Uterus (tissue), 4 donors: ENCODE measurements around the gene ZBP1. TPM values are rescaled to one million over a fixed set of nuclear protein-coding genes. Genes with fewer than 3 reads are reported as not detected.

Experiments used
- DNase-seq, 2 donors: peaks; one replicate each; pipeline ENCODE4 v3.0.0-alpha.2; 2019 to 2020
- H3K27ac ChIP-seq, 2 donors: fragments of 200-600 bp; sonication (generic); 1 replicate in 1 of 2; 2 replicates in 1 of 2; pipeline ENCODE4 v1.5.1; 2016 to 2018
- H3K27me3 ChIP-seq, 2 donors: fragments of 200-600 bp; sonication (generic); one replicate each; pipeline ENCODE4 v1.5.1; 2018 to 2019; ENCODE audit warnings: control low read depth in 1 of 2
- H3K36me3 ChIP-seq, 2 donors: fragments of 200-600 bp; sonication (generic); one replicate each; pipeline ENCODE4 v1.5.1; 2019; ENCODE audit warnings: control low read depth in 1 of 2
- H3K4me1 ChIP-seq, 2 donors: fragments of 200-600 bp; sonication (generic); one replicate each; pipeline ENCODE4 v1.5.1; 2018 to 2019; ENCODE audit warnings: control low read depth in 1 of 2
- H3K4me3 ChIP-seq, 2 donors: fragments of 200-600 bp; sonication (generic); 1 replicate in 1 of 2; 2 replicates in 1 of 2; pipeline ENCODE4 v1.5.1; 2018 to 2019; ENCODE audit warnings: mild to moderate bottlenecking in 1 of 2
- H3K9me3 ChIP-seq, 2 donors: fragments of 200-600 bp; sonication (generic); one replicate each; pipeline ENCODE4 v1.5.1; 2019; ENCODE audit warnings: control low read depth in 1 of 2
- POLR2A ChIP-seq, 2 donors: fragments of 450-650 bp; IDR thresholded peaks; one replicate each; pipeline ENCODE4 v1.6.1; 2016; ENCODE audit warnings: antibody characterized with exemption in 2 of 2, mild to moderate bottlenecking in 1 of 2, moderate library complexity in 1 of 2
- intact Hi-C: fragments of 100-400 bp; cut with DNase I; formaldehyde crosslinking; loops from one replicate; pipeline ENCODE4 v1.15.1; 2023; ENCODE audit warnings: low total_unique reads
- total RNA-seq, 4 donors: library from RNA; depleted of rRNA in 3 of 4; stranded (reverse); fragments of >200 nt in 3 of 4; gene quantifications; one replicate each; pipeline versions ENCODE4 v1.1.0 to v1.2.4, GENCODE V29; 2014 to 2023
- TF ChIP-seq, protein P1 (sequence below), 4 experiments: fragments of 200-600 bp in 2 of 4; fragments of 450-650 bp in 2 of 4; sonication (generic) in 2 of 4; IDR thresholded peaks; one replicate each; pipeline ENCODE4 v1.5.1; 2016 to 2019; ENCODE audit warnings: antibody characterized with exemption in 4 of 4, mild to moderate bottlenecking in 2 of 4, moderate library complexity in 1 of 4
- donor health status: DM: yes; HTN: yes; CAD: no.

ZBP1 gene
- total RNA-seq, 4 donors from 2014 or later = 0.46 TPM; not detected in 3

DNA sequence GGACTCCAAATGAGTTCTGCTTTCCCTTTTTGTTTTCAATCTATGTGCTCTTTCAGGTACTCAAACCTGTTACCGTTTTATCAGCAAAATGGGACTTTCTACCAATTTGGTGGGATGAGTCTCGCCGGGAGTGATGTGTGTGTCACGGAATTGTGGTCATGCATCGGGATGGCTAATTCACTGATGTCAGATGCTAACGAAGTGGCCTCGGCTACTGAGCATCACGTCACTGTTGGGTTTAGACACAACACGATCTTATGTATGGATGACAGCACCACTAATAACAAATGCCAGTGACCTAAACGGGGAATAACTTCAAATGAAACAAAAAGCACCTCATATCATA lies 61.0 kb downstream of the ZBP1 start:
- Histone ChIP-seq H3K4me3 (no peak overlapping the region), H3K36me3 (no peaks in the 10 kb centered on the region), H3K27ac (no peak overlapping the region), H3K9me3 (no peaks in the 10 kb centered on the region), H3K27me3 (no peaks in the 10 kb centered on the region), H3K4me1 (peaks cover 0 to 3% of the 10 kb centered on the region in 2 donors)
- no peak for DNase-seq
- intact Hi-C loops = no loop called here
- no peak for TF ChIP-seq POLR2A (IDR thresholded peaks at IDR 0.05)
- TF ChIP-seq, protein P1, sequence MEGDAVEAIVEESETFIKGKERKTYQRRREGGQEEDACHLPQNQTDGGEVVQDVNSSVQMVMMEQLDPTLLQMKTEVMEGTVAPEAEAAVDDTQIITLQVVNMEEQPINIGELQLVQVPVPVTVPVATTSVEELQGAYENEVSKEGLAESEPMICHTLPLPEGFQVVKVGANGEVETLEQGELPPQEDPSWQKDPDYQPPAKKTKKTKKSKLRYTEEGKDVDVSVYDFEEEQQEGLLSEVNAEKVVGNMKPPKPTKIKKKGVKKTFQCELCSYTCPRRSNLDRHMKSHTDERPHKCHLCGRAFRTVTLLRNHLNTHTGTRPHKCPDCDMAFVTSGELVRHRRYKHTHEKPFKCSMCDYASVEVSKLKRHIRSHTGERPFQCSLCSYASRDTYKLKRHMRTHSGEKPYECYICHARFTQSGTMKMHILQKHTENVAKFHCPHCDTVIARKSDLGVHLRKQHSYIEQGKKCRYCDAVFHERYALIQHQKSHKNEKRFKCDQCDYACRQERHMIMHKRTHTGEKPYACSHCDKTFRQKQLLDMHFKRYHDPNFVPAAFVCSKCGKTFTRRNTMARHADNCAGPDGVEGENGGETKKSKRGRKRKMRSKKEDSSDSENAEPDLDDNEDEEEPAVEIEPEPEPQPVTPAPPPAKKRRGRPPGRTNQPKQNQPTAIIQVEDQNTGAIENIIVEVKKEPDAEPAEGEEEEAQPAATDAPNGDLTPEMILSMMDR (IDR thresholded peaks at IDR 0.05) = no peak

DNA sequence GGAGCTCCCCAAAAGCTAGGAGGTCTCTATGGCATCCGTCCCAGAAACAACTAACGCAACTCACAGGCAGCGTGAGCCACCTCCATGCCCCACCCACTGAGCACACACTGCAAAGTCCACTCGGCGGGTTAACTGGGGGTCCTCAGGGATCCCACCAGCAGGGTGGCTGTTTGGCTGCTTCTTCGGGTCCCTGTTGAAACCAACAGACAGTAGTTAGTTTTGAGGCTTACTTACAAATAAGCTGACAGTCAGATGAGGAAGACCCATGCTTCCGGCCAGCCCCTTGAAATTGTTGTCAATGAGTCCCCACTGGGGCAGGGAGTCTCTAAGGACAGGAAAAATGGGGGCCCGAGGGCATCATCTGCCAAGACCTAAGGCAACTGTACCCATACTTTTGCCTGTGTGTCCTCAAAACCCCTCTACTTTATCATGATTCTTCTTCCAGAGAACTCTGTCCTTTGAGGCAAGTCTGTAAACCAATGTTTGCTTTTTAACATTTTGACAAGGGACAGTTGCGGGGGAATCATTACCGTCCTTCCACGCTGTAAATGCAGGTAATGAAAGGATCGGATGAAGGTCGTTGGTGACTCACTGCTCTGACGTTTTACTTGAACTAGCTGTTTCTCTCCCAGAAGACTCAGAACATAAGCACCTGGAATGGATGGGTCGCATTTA lies 61.5 kb downstream of the ZBP1 start:
- H3K4me1 ChIP-seq = peaks cover 0 to 3% of the 10 kb centered on the region in 2 donors
- intact Hi-C loops = no loop called here

DNA sequence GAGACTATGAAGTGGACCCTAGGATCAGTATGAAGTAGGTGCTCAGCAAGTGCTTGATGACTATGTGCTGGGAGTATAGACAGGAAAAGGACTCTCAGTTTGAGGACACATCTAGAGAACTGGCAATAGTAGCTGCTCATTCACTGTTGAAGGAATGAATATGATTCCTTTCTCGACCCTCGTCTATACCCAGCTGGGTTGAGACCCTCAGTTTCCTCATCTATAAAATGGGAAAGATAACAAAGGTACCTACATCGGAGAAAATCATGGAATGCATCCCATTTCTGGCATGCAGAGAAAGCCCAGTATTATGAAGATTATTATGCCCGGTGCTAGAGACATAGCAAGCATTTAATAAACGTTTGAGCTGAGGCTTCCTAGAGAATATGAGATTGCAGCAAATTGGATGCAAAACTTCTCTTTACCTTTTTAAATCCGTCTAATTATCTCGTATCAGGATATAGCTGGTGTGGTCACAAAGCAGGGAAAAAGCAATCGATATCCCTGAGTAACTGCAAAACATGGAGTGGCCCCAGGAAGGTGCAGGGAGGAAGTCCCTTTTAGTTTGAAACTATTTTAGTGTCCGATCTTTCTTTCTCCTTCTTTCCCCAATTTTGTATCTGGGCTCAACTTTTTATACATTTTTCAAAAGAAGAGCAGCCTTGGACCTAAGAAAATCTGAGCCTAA lies 62.2 kb downstream of the ZBP1 start:
- H3K27me3 ChIP-seq = no peaks in the 10 kb centered on the region
- H3K27ac ChIP-seq = no peak overlapping the region
- TF ChIP-seq, protein P1 (IDR thresholded peaks at IDR 0.05) = no peak
- TF ChIP-seq POLR2A (IDR thresholded peaks at IDR 0.05) = no peak
- no peaks in the 10 kb centered on the region for H3K9me3 ChIP-seq
- H3K4me1 ChIP-seq = peaks cover 0 to 3% of the 10 kb centered on the region in 2 donors
- intact Hi-C loops = no loop called here
- no peak overlapping the region for H3K4me3 ChIP-seq
- no peak for DNase-seq
- H3K36me3 ChIP-seq = no peaks in the 10 kb centered on the region

More for the DNA sequence above, 61.5 kb downstream of the ZBP1 start:
- Histone ChIP-seq H3K9me3 (no peaks in the 10 kb centered on the region), H3K27me3 (no peaks in the 10 kb centered on the region), H3K27ac (no peak overlapping the region), H3K36me3 (no peaks in the 10 kb centered on the region), H3K4me3 (no peak overlapping the region)
- no peak for DNase-seq
- TF ChIP-seq, protein P1 (IDR thresholded peaks at IDR 0.05) = no peak
- no peak for TF ChIP-seq POLR2A (IDR thresholded peaks at IDR 0.05)

DNA sequence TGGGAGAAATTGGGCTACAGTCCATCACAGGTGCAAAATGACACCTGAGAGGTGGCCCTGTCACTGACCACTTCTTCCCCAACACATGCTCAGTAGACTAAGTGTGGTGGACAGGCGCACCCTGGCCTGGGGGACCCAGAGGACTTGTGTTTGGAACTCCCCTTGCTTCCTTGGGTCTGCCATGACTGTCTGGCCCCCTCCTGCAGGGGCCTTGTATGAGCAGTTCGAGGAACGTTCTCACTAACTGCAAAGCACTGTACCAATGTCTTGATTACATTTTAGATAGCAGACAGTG lies 63.3 kb downstream of the ZBP1 start:
- no peaks in the 10 kb centered on the region for H3K9me3 ChIP-seq
- intact Hi-C loops = no loop called here

More for the DNA sequence above, 63.3 kb downstream of the ZBP1 start:
- peaks cover 0 to 3% of the 10 kb centered on the region in 2 donors for H3K4me1 ChIP-seq
- DNase-seq = no peak
- no peaks in the 10 kb centered on the region for H3K27me3 ChIP-seq
- no peaks in the 10 kb centered on the region for H3K36me3 ChIP-seq
- no peak for TF ChIP-seq POLR2A (IDR thresholded peaks at IDR 0.05)
- TF ChIP-seq, protein P1 (IDR thresholded peaks at IDR 0.05) = no peak
- no peak overlapping the region for H3K4me3 ChIP-seq
- no peak overlapping the region for H3K27ac ChIP-seq
